ENCODE data around the gene GNPTG. TPM values are rescaled to one million over a fixed set of nuclear protein-coding genes. Genes with fewer than 3 reads are reported as not detected.
A peak's percentile ranks its signal among the peaks of the same experiment; 100 is the strongest.

The GNPTG gene
- total and polyA plus RNA-seq, 2 of the 13 experiments (the other 11 are each of a cell fraction or from before 2014, with no cell fraction given): 22.7 to 71.1 TPM

DNA sequence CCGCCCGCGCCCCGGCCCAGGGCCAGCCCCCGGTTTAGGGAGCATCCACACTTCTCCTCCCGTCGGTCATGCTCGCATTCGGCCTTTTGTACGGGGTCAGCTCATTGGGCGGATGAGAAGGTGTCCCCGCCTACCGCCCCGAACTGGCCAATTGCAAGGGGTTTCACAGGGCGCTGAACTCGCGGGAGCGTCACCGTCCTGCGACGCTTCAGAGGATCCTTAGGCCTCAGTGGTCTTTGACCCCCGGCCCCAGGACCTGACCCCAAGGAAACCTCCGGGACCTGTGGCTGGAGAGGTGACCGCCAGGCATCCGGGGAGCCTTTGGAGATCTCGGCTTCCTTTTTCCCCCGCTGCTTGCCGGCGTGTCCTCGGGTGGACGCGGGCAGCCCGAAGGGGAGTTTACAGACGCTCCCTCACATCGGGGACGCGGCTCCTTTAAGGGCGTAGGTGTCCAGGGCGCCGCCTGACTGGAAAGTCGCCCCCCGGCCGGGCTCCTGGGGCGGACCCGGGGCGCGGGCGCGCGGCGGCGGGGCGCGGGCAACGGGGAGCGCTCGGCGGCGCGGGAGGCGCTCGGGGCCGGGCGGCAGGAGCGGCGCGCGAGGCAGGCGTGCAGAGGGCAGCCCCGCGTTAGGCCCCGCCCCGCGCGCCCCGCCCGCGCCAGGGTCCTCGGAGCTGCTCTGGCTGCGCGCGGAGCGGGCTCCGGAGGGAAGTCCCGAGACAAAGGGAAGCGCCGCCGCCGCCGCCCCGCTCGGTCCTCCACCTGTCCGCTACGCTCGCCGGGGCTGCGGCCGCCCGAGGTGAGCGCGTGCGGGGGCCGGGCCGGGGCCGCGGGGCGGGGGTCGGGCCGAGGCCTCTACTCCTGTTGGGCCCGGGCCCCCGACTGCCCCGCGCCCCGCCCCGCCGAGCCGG is 42.5 kb upstream of the GNPTG start, which contains the start of gene UBE2I (continued):
- TF ChIP-seq, protein P1, sequence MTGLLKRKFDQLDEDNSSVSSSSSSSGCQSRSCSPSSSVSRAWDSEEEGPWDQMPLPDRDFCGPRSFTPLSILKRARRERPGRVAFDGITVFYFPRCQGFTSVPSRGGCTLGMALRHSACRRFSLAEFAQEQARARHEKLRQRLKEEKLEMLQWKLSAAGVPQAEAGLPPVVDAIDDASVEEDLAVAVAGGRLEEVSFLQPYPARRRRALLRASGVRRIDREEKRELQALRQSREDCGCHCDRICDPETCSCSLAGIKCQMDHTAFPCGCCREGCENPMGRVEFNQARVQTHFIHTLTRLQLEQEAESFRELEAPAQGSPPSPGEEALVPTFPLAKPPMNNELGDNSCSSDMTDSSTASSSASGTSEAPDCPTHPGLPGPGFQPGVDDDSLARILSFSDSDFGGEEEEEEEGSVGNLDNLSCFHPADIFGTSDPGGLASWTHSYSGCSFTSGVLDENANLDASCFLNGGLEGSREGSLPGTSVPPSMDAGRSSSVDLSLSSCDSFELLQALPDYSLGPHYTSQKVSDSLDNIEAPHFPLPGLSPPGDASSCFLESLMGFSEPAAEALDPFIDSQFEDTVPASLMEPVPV (CRISPR knock-in tag; IDR thresholded peaks at IDR 0.05): no peak
- TF ChIP-seq ZNF589 (CRISPR knock-in tag; conservative IDR thresholded peaks at IDR 0.05): no peak
- TF ChIP-seq SP2 (CRISPR knock-in tag; IDR thresholded peaks at IDR 0.05): peak; percentile 88
- peak; percentile 97 for TF ChIP-seq DR1 (CRISPR knock-in tag; IDR thresholded peaks at IDR 0.05)
- TF ChIP-seq HCFC1 (IDR thresholded peaks at IDR 0.05; ENCODE audit: low read depth, low read length): peak; percentile 26; the same call in 1 of the 2 replicates
- TF ChIP-seq, protein P2, sequence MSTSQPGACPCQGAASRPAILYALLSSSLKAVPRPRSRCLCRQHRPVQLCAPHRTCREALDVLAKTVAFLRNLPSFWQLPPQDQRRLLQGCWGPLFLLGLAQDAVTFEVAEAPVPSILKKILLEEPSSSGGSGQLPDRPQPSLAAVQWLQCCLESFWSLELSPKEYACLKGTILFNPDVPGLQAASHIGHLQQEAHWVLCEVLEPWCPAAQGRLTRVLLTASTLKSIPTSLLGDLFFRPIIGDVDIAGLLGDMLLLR (CRISPR knock-in tag; IDR thresholded peaks at IDR 0.05): peak; percentile 39; the same call in 1 of the 2 replicates
- TF ChIP-seq HHEX (CRISPR knock-in tag; IDR thresholded peaks at IDR 0.05): peak; percentile 33; the same call in 1 of the 2 replicates
- TF ChIP-seq ARID2 (CRISPR knock-in tag; IDR thresholded peaks at IDR 0.05; ENCODE audit: borderline replicate concordance): no peak
- TF ChIP-seq ZNF460 (CRISPR knock-in tag; IDR thresholded peaks at IDR 0.05; ENCODE audit: borderline replicate concordance): no peak; the same call in 1 of the 2 replicates
- TF ChIP-seq, protein P3, sequence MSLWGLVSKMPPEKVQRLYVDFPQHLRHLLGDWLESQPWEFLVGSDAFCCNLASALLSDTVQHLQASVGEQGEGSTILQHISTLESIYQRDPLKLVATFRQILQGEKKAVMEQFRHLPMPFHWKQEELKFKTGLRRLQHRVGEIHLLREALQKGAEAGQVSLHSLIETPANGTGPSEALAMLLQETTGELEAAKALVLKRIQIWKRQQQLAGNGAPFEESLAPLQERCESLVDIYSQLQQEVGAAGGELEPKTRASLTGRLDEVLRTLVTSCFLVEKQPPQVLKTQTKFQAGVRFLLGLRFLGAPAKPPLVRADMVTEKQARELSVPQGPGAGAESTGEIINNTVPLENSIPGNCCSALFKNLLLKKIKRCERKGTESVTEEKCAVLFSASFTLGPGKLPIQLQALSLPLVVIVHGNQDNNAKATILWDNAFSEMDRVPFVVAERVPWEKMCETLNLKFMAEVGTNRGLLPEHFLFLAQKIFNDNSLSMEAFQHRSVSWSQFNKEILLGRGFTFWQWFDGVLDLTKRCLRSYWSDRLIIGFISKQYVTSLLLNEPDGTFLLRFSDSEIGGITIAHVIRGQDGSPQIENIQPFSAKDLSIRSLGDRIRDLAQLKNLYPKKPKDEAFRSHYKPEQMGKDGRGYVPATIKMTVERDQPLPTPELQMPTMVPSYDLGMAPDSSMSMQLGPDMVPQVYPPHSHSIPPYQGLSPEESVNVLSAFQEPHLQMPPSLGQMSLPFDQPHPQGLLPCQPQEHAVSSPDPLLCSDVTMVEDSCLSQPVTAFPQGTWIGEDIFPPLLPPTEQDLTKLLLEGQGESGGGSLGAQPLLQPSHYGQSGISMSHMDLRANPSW (CRISPR knock-in tag; IDR thresholded peaks at IDR 0.05; ENCODE audit: borderline replicate concordance): no peak
- peak; percentile 95 for TF ChIP-seq CREB1 (IDR thresholded peaks at IDR 0.05)
- peak; percentile 81; the same call in 1 of the 2 replicates for TF ChIP-seq CREB1 (CRISPR knock-in tag; IDR thresholded peaks at IDR 0.05)
- TF ChIP-seq, protein P4, sequence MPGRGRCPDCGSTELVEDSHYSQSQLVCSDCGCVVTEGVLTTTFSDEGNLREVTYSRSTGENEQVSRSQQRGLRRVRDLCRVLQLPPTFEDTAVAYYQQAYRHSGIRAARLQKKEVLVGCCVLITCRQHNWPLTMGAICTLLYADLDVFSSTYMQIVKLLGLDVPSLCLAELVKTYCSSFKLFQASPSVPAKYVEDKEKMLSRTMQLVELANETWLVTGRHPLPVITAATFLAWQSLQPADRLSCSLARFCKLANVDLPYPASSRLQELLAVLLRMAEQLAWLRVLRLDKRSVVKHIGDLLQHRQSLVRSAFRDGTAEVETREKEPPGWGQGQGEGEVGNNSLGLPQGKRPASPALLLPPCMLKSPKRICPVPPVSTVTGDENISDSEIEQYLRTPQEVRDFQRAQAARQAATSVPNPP (CRISPR knock-in tag; IDR thresholded peaks at IDR 0.05): no peak
- TF ChIP-seq FOSL2 (CRISPR knock-in tag; IDR thresholded peaks at IDR 0.05): no peak; the same call in none of the 2 replicates
- TF ChIP-seq, protein P5, sequence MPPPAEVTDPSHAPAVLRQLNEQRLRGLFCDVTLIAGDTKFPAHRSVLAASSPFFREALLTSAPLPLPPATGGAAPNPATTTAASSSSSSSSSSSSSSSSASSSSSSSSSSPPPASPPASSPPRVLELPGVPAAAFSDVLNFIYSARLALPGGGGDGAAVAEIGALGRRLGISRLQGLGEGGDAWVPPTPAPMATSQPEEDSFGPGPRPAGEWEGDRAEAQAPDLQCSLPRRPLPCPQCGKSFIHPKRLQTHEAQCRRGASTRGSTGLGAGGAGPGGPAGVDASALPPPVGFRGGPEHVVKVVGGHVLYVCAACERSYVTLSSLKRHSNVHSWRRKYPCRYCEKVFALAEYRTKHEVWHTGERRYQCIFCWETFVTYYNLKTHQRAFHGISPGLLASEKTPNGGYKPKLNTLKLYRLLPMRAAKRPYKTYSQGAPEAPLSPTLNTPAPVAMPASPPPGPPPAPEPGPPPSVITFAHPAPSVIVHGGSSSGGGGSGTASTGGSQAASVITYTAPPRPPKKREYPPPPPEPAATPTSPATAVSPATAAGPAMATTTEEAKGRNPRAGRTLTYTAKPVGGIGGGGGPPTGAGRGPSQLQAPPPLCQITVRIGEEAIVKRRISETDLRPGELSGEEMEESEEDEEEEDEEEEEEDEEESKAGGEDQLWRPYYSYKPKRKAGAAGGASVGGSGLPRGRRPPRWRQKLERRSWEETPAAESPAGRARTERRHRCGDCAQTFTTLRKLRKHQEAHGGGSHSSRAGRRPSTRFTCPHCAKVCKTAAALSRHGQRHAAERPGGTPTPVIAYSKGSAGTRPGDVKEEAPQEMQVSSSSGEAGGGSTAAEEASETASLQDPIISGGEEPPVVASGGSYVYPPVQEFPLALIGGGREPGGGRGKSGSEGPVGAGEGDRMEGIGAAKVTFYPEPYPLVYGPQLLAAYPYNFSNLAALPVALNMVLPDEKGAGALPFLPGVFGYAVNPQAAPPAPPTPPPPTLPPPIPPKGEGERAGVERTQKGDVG (CRISPR knock-in tag; IDR thresholded peaks at IDR 0.05; ENCODE audit: borderline replicate concordance): no peak
- TF ChIP-seq ZNF367 (CRISPR knock-in tag; IDR thresholded peaks at IDR 0.05; ENCODE audit: borderline replicate concordance): no peak
- no peak for TF ChIP-seq PHF5A (CRISPR knock-in tag; IDR thresholded peaks at IDR 0.05; ENCODE audit: low read depth, unreplicated experiment)
- 0 out of 2 replicates have a peak, but pooled peaks have one; percentile 9 for TF ChIP-seq MED1 (CRISPR knock-in tag; IDR thresholded peaks at IDR 0.05)
- no peak for TF ChIP-seq SRSF1 (optimal IDR thresholded peaks at IDR 0.05; ENCODE audit: low read depth, low read length)
